ENCODE results near the gene APOC4. TPM values are rescaled to one million over a fixed set of nuclear protein-coding genes. Genes with fewer than 3 reads are reported as not detected.

Gene APOC4
- total and polyA plus RNA-seq, 2 donors from 2014 or later = not detected

DNA sequence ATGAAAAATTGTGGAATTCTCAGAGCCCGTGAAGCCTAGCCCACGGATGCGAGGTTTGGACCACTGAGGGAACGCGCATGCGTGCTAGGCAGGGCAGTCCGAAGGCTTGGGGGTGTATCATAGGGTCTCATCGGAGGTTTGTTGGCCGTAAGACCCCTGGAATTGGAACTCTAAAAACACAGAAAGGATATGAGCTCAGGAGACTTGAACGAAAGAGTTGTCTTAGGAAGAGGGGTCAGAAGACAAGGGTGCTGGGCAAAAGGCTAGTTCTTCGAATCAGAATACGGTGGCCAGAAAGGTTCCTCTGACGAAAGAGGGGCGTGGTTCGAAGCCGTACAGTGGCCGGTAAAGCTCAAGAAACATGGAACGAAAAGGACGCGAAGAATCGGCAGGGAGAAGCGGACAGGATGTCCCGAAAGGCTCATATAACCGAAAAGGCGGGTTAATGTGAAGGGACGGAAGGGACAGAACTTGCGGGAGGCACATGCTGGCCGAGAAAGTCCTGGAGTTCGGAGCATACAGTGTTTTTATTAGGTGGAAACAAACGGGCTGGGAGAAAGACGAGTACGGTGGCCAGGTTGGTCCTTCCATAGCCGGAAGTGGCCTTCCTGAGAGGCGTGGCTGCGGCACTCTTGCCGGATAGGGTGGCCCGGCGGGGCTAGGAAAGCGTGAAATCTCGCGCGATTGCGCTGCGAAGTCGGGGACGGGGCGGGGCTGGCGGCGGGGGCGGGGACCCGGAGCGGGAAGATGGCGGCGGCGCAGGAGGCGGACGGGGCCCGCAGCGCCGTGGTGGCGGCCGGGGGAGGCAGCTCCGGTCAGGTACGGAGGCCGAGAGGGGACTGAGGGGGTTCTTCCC is 12.8 kb downstream of the APOC4 start, which contains the start of gene CLPTM1:
CLPTM1 (plus strand) TSS at position 732 of the 856 bp plus-strand sequence; CDS start at position 748, 16 bp downstream.
- no peaks in the 10 kb centered on the region for H3K27me3 ChIP-seq (ENCODE audit: control insufficient read depth, insufficient read depth, low read length)
- intact Hi-C loops (cut with DNase I) = loop anchor here (5.0 kb wide), 1 partner anchor 48 kb away; the partner anchor contains the start of gene APOE
- no peak for FAIRE-seq
- H3K27ac ChIP-seq (ENCODE audit: low read depth in 2 of 2, low read length in 2 of 2) = peak within 1 kb of the TSS; percentile 92 to 94
- peak; percentile 97 to 99 (median 98) for DNase-seq
- H3K36me3 ChIP-seq (ENCODE audit: control insufficient read depth in 2 of 3, insufficient read depth in 3 of 3, low read length in 3 of 3) = peaks cover 0 to 2% (median 0%) of the 10 kb centered on the region in 3 donors
- H3K9ac ChIP-seq (ENCODE audit: low read length in 3 of 3) = peak within 1 kb of the TSS; percentile 93 to 99 (median 96)
- H3K9me3 ChIP-seq (ENCODE audit: control insufficient read depth in 2 of 3, insufficient read depth in 1 of 3, low read length in 3 of 3) = no peaks in the 10 kb centered on the region
- H3K4me3 ChIP-seq (ENCODE audit: low read length in 3 of 3) = peak within 1 kb of the TSS; percentile 91 to 97 (median 97)
- TF ChIP-seq, protein P1, sequence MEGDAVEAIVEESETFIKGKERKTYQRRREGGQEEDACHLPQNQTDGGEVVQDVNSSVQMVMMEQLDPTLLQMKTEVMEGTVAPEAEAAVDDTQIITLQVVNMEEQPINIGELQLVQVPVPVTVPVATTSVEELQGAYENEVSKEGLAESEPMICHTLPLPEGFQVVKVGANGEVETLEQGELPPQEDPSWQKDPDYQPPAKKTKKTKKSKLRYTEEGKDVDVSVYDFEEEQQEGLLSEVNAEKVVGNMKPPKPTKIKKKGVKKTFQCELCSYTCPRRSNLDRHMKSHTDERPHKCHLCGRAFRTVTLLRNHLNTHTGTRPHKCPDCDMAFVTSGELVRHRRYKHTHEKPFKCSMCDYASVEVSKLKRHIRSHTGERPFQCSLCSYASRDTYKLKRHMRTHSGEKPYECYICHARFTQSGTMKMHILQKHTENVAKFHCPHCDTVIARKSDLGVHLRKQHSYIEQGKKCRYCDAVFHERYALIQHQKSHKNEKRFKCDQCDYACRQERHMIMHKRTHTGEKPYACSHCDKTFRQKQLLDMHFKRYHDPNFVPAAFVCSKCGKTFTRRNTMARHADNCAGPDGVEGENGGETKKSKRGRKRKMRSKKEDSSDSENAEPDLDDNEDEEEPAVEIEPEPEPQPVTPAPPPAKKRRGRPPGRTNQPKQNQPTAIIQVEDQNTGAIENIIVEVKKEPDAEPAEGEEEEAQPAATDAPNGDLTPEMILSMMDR (IDR thresholded peaks at IDR 0.05; ENCODE audit: borderline replicate concordance, extremely low read depth, insufficient read depth) = no peak
- peaks cover 0 to 32% (median 22%) of the 10 kb centered on the region in 3 donors for H3K4me1 ChIP-seq (ENCODE audit: control insufficient read depth in 2 of 3, insufficient read depth in 2 of 3, low read depth in 1 of 3, low read length in 3 of 3)

DNA sequence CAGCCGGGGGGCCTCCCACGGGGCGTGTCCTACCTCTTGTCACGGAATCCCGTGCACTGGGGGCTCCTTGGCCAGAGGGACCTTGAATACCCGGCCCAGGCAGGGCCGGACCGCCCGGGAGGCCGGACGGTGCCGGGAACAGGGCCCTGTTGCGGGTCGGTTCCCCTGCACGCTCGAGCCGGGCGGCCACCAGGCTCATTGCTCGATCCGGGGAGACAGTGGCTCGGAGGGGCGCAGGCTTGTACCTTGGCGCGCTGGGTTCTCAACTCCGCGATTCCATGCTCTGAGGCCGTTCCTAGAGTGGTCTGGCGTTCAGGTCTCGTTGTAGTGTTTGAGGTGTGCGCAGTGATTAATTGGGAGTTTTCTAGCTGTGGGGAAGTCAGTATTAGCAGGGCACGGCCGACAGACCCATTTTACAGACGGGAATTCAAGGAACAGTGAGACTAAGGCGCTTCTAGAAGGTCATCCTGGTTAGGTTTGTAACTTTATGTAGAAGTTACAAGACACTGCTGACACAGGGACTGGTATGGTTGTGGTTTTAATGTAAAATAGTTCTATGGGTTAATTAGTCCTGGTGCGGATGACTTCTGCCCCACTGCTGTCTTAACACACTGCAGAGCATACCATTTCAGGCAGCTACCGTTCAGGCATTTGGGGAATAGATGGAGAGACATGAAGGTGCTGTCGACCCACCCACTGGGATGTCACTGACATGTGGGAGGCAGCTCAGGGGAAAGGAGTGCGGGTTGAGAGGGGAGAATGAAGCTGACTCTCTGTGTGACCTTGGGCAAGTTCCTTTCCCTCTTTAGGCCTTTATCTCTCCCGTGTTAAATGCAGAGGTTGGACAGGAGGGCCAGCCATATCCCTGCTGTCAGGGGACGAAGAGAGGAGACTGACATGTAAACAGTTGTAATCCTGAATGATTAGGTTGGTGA is 13.7 kb downstream of the APOC4 start:
- TF ChIP-seq, protein P1 (IDR thresholded peaks at IDR 0.05; ENCODE audit: borderline replicate concordance, extremely low read depth, insufficient read depth) = no peak
- DNase-seq (peak in 1 of 5 donors; percentile 13), FAIRE-seq (no peak)
- peaks cover 0 to 34% (median 22%) of the 10 kb centered on the region in 3 donors for H3K4me1 ChIP-seq (ENCODE audit: control insufficient read depth in 2 of 3, insufficient read depth in 2 of 3, low read depth in 1 of 3, low read length in 3 of 3)
- intact Hi-C loops (cut with DNase I) = no loop called here
- peak overlapping the region; percentile 54 to 70 for H3K27ac ChIP-seq (ENCODE audit: low read depth in 2 of 2, low read length in 2 of 2)
- peaks cover 0 to 5% (median under 1%) of the 10 kb centered on the region in 3 donors for H3K36me3 ChIP-seq (ENCODE audit: control insufficient read depth in 2 of 3, insufficient read depth in 3 of 3, low read length in 3 of 3)
- H3K9me3 ChIP-seq (ENCODE audit: control insufficient read depth in 2 of 3, insufficient read depth in 1 of 3, low read length in 3 of 3) = no peaks in the 10 kb centered on the region
- peak overlapping the region; percentile 93 to 99 (median 96) for H3K9ac ChIP-seq (ENCODE audit: low read length in 3 of 3)
- H3K27me3 ChIP-seq (ENCODE audit: control insufficient read depth, insufficient read depth, low read length) = no peaks in the 10 kb centered on the region
- H3K4me3 ChIP-seq (ENCODE audit: low read length in 3 of 3) = peak overlapping the region; percentile 91 to 97 (median 97)

DNA sequence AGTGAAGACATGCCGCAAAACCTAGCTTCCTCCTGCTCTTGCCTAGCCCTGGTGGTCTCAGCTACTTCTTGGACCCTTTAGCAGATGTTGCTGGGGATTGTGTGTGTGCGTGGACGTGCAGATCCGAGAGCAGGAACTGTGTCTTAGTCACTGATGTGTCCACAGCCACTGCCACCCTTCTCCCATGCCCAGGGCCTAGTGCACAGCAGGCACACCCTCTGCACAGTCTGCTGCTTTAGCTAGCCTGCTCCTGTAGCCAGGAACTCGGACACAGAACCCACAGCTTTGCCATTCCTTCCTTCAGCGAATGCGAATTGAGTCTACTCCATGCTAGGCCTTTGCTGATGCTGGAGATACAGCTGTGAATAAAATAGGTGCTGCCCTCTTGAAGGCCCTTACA is 15.5 kb downstream of the APOC4 start:
- intact Hi-C loops (cut with DNase I) = no loop called here
- DNase-seq = no peak
- no peak for FAIRE-seq
- Histone ChIP-seq H3K4me3 (ENCODE audit: low read length in 3 of 3) (peak overlapping the region in 2 of 3 donors; percentile 97), H3K36me3 (ENCODE audit: control insufficient read depth in 2 of 3, insufficient read depth in 3 of 3, low read length in 3 of 3) (peaks cover 0 to 13% (median 8%) of the 10 kb centered on the region in 3 donors), H3K27me3 (ENCODE audit: control insufficient read depth, insufficient read depth, low read length) (no peaks in the 10 kb centered on the region), H3K9me3 (ENCODE audit: control insufficient read depth in 2 of 3, insufficient read depth in 1 of 3, low read length in 3 of 3) (no peaks in the 10 kb centered on the region), H3K4me1 (ENCODE audit: control insufficient read depth in 2 of 3, insufficient read depth in 2 of 3, low read depth in 1 of 3, low read length in 3 of 3) (peaks cover 0 to 31% (median 17%) of the 10 kb centered on the region in 3 donors), H3K9ac (ENCODE audit: low read length in 3 of 3) (peak overlapping the region in 1 of 3 donors; percentile 96), H3K27ac (ENCODE audit: low read depth in 2 of 2, low read length in 2 of 2) (no peak overlapping the region)
- TF ChIP-seq, protein P1 (IDR thresholded peaks at IDR 0.05; ENCODE audit: borderline replicate concordance, extremely low read depth, insufficient read depth) = no peak

Measured in kidney (tissue), 14 donors.